Measurements from ENCODE around the gene ZNF609.

DNA sequence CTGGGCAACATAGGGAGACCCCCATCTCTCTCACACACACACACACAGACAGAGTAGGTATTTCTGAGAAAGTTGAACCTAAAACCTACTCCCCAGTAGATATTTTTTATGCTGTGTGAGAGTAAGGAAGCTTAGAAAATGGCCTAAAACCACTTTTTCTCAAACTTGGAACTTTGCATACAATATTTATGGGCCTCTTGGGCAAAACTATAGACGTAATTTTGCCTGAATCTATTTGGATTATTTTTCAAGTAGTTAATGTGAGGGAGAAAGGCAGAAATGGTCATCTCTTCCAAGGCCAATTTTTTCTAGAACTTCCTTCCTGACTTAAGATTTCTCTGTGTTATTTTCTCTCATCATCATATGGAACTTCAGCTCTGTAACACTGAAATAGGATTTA lies 81.7 kb downstream of the ZNF609 start:
- TF ChIP-seq POLR2A (IDR thresholded peaks at IDR 0.05) = no peak
- TF ChIP-seq, protein P1, sequence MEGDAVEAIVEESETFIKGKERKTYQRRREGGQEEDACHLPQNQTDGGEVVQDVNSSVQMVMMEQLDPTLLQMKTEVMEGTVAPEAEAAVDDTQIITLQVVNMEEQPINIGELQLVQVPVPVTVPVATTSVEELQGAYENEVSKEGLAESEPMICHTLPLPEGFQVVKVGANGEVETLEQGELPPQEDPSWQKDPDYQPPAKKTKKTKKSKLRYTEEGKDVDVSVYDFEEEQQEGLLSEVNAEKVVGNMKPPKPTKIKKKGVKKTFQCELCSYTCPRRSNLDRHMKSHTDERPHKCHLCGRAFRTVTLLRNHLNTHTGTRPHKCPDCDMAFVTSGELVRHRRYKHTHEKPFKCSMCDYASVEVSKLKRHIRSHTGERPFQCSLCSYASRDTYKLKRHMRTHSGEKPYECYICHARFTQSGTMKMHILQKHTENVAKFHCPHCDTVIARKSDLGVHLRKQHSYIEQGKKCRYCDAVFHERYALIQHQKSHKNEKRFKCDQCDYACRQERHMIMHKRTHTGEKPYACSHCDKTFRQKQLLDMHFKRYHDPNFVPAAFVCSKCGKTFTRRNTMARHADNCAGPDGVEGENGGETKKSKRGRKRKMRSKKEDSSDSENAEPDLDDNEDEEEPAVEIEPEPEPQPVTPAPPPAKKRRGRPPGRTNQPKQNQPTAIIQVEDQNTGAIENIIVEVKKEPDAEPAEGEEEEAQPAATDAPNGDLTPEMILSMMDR (IDR thresholded peaks at IDR 0.05) = no peak
